HG02610 (cell line): ENCODE results near the gene CREBL2.
A peak's percentile ranks its signal among the peaks of the same experiment; 100 is the strongest.
"Not testable (repeated sequence)": the region's sequence is repeated elsewhere in the genome, so short reads cannot be mapped to it uniquely, and the experiment has no call there.

ENCODE experiments used
- ATAC-seq: cut with Tn5 transposase; IDR thresholded peaks from one replicate; pipeline ENCODE4 v1.9.1; 2021; ENCODE audit warnings: mild to moderate bottlenecking, moderate library complexity; ENCODE audit not compliant: unreplicated experiment

The CREBL2 gene

GRCh38 chr12:12630850-12631249, 19.2 kb downstream of the CREBL2 start:
- ATAC-seq, result no peak

GRCh38 chr12:12635651-12636050, 24.0 kb downstream of the CREBL2 start:
- ATAC-seq, result no peak

- peak; percentile 81 for ATAC-seq
Measured at GRCh38 chr12:12636641-12637040, 25.0 kb downstream of the CREBL2 start.

GRCh38 chr12:12639995-12640394, 28.3 kb downstream of the CREBL2 start:
- ATAC-seq, result not testable (repeated sequence)

GRCh38 chr12:12641650-12642049, 30.0 kb downstream of the CREBL2 start:
- ATAC-seq, result no peak

- ATAC-seq, result no peak
Measured at GRCh38 chr12:12642916-12643315, 31.2 kb downstream of the CREBL2 start.

GRCh38 chr12:12645485-12645884, 33.8 kb downstream of the CREBL2 start:
- ATAC-seq, result peak; percentile 27

GRCh38 chr12:12645968-12646367, 34.3 kb downstream of the CREBL2 start:
- peak; percentile 86 for ATAC-seq

- ATAC-seq, result no peak
Measured at GRCh38 chr12:12646483-12647072, 34.9 kb downstream of the CREBL2 start.

GRCh38 chr12:12648284-12648683, 36.6 kb downstream of the CREBL2 start:
- ATAC-seq, result no peak

GRCh38 chr12:12648951-12649650, 37.4 kb downstream of the CREBL2 start:
- ATAC-seq, result no peak

GRCh38 chr12:12651752-12652151, 40.1 kb downstream of the CREBL2 start:
- no peak for ATAC-seq

GRCh38 chr12:12652704-12653103, 41.0 kb downstream of the CREBL2 start:
- not testable (repeated sequence) for ATAC-seq

GRCh38 chr12:12653922-12654321, 42.2 kb downstream of the CREBL2 start:
- no peak for ATAC-seq

GRCh38 chr12:12654691-12655460, 43.2 kb downstream of the CREBL2 start:
- no peak for ATAC-seq

GRCh38 chr12:12660201-12660600, 48.5 kb downstream of the CREBL2 start:
- no peak for ATAC-seq

- no peak for ATAC-seq
Measured at GRCh38 chr12:12661086-12661856, 49.6 kb downstream of the CREBL2 start.

- ATAC-seq, result no peak
Measured at GRCh38 chr12:12663644-12664294, 52.1 kb downstream of the CREBL2 start.

- no peak for ATAC-seq
Measured at GRCh38 chr12:12665194-12665593, 53.5 kb downstream of the CREBL2 start.

GRCh38 chr12:12668005-12668404, 56.3 kb downstream of the CREBL2 start:
- ATAC-seq, result no peak

GRCh38 chr12:12669020-12669419, 57.3 kb downstream of the CREBL2 start:
- no peak for ATAC-seq
